Measurements from ENCODE around the gene COL13A1. TPM values are rescaled to one million over a fixed set of nuclear protein-coding genes. Genes with fewer than 3 reads are reported as not detected.

The COL13A1 gene
- total RNA-seq, 1 donor from 2014 or later, result 13.0 TPM

- Histone ChIP-seq H3K27me3 (ENCODE audit: control insufficient read depth in 3 of 3, insufficient read depth in 3 of 3, low read length in 3 of 3) (no peaks in the 10 kb centered on the region), H3K4me1 (ENCODE audit: control insufficient read depth in 3 of 3, insufficient read depth in 3 of 3, low read length in 3 of 3) (peaks cover 4 to 7% (median 6%) of the 10 kb centered on the region in 3 donors), H3K36me3 (ENCODE audit: control insufficient read depth in 3 of 3, insufficient read depth in 3 of 3, low read length in 3 of 3) (peaks cover 2 to 14% (median 12%) of the 10 kb centered on the region in 3 donors), H3K27ac (ENCODE audit: low read depth, low read length) (no peak overlapping the region), H3K4me3 (ENCODE audit: low read length in 3 of 3) (no peak overlapping the region), H3K9me3 (ENCODE audit: control insufficient read depth in 3 of 3, low read length in 3 of 3) (peaks cover 0 to 8% (median 7%) of the 10 kb centered on the region in 3 donors), H3K9ac (ENCODE audit: low read depth in 1 of 3, low read length in 3 of 3) (no peak overlapping the region)
Observed at GRCh38 chr10:69939061-69939460, 137.4 kb downstream of the COL13A1 start.

- H3K9me3 ChIP-seq (ENCODE audit: control insufficient read depth in 3 of 3, low read length in 3 of 3), result peaks cover 0 to 8% (median 7%) of the 10 kb centered on the region in 3 donors
- H3K27me3 ChIP-seq (ENCODE audit: control insufficient read depth in 3 of 3, insufficient read depth in 3 of 3, low read length in 3 of 3), result no peaks in the 10 kb centered on the region
- H3K4me1 ChIP-seq (ENCODE audit: control insufficient read depth in 3 of 3, insufficient read depth in 3 of 3, low read length in 3 of 3), result peaks cover 4 to 7% (median 6%) of the 10 kb centered on the region in 3 donors
- H3K4me3 ChIP-seq (ENCODE audit: low read length in 3 of 3), result no peak overlapping the region
- H3K27ac ChIP-seq (ENCODE audit: low read depth, low read length), result no peak overlapping the region
- H3K36me3 ChIP-seq (ENCODE audit: control insufficient read depth in 3 of 3, insufficient read depth in 3 of 3, low read length in 3 of 3), result peaks cover 2 to 13% (median 12%) of the 10 kb centered on the region in 3 donors
- H3K9ac ChIP-seq (ENCODE audit: low read depth in 1 of 3, low read length in 3 of 3), result no peak overlapping the region
Observed at GRCh38 chr10:69939481-69939880, 137.8 kb downstream of the COL13A1 start.

GRCh38 chr10:69941730-69942129 is 140.0 kb downstream of the COL13A1 start:
- H3K9ac ChIP-seq (ENCODE audit: low read depth in 1 of 3, low read length in 3 of 3), result no peak overlapping the region
- peaks cover 2 to 14% (median 11%) of the 10 kb centered on the region in 3 donors for H3K36me3 ChIP-seq (ENCODE audit: control insufficient read depth in 3 of 3, insufficient read depth in 3 of 3, low read length in 3 of 3)
- H3K4me3 ChIP-seq (ENCODE audit: low read length in 3 of 3), result no peak overlapping the region

GRCh38 chr10:69943292-69943820 is 141.7 kb downstream of the COL13A1 start:
- H3K27ac ChIP-seq (ENCODE audit: low read depth, low read length), result no peak overlapping the region
- peaks cover 0 to 8% (median 7%) of the 10 kb centered on the region in 3 donors for H3K9me3 ChIP-seq (ENCODE audit: control insufficient read depth in 3 of 3, low read length in 3 of 3)
- peaks cover 1 to 6% (median 4%) of the 10 kb centered on the region in 3 donors for H3K4me1 ChIP-seq (ENCODE audit: control insufficient read depth in 3 of 3, insufficient read depth in 3 of 3, low read length in 3 of 3)
- no peaks in the 10 kb centered on the region for H3K27me3 ChIP-seq (ENCODE audit: control insufficient read depth in 3 of 3, insufficient read depth in 3 of 3, low read length in 3 of 3)
- H3K4me3 ChIP-seq (ENCODE audit: low read length in 3 of 3), result no peak overlapping the region
- peaks cover 2 to 14% (median 14%) of the 10 kb centered on the region in 3 donors for H3K36me3 ChIP-seq (ENCODE audit: control insufficient read depth in 3 of 3, insufficient read depth in 3 of 3, low read length in 3 of 3)
- H3K9ac ChIP-seq (ENCODE audit: low read depth in 1 of 3, low read length in 3 of 3), result no peak overlapping the region

More at GRCh38 chr10:69941730-69942129, 140.0 kb downstream of the COL13A1 start:
- Histone ChIP-seq H3K9me3 (ENCODE audit: control insufficient read depth in 3 of 3, low read length in 3 of 3) (peaks cover 0 to 8% (median 7%) of the 10 kb centered on the region in 3 donors), H3K4me1 (ENCODE audit: control insufficient read depth in 3 of 3, insufficient read depth in 3 of 3, low read length in 3 of 3) (peaks cover 4 to 7% (median 6%) of the 10 kb centered on the region in 3 donors), H3K27ac (ENCODE audit: low read depth, low read length) (no peak overlapping the region), H3K27me3 (ENCODE audit: control insufficient read depth in 3 of 3, insufficient read depth in 3 of 3, low read length in 3 of 3) (no peaks in the 10 kb centered on the region)

GRCh38 chr10:69944761-69945160 is 143.1 kb downstream of the COL13A1 start:
- peaks cover 2 to 14% (median 14%) of the 10 kb centered on the region in 3 donors for H3K36me3 ChIP-seq (ENCODE audit: control insufficient read depth in 3 of 3, insufficient read depth in 3 of 3, low read length in 3 of 3)
- H3K9ac ChIP-seq (ENCODE audit: low read depth in 1 of 3, low read length in 3 of 3), result no peak overlapping the region
- no peaks in the 10 kb centered on the region for H3K27me3 ChIP-seq (ENCODE audit: control insufficient read depth in 3 of 3, insufficient read depth in 3 of 3, low read length in 3 of 3)
- no peak overlapping the region for H3K4me3 ChIP-seq (ENCODE audit: low read length in 3 of 3)
- H3K9me3 ChIP-seq (ENCODE audit: control insufficient read depth in 3 of 3, low read length in 3 of 3), result peaks cover 0 to 8% (median 7%) of the 10 kb centered on the region in 3 donors
- peaks cover 0 to 4% (median 4%) of the 10 kb centered on the region in 3 donors for H3K4me1 ChIP-seq (ENCODE audit: control insufficient read depth in 3 of 3, insufficient read depth in 3 of 3, low read length in 3 of 3)
- H3K27ac ChIP-seq (ENCODE audit: low read depth, low read length), result no peak overlapping the region

GRCh38 chr10:69948261-69948660 is 146.6 kb downstream of the COL13A1 start:
- Histone ChIP-seq H3K4me1 (ENCODE audit: control insufficient read depth in 3 of 3, insufficient read depth in 3 of 3, low read length in 3 of 3) (no peaks in the 10 kb centered on the region), H3K27me3 (ENCODE audit: control insufficient read depth in 3 of 3, insufficient read depth in 3 of 3, low read length in 3 of 3) (no peaks in the 10 kb centered on the region), H3K9me3 (ENCODE audit: control insufficient read depth in 3 of 3, low read length in 3 of 3) (no peaks in the 10 kb centered on the region), H3K27ac (ENCODE audit: low read depth, low read length) (no peak overlapping the region), H3K4me3 (ENCODE audit: low read length in 3 of 3) (no peak overlapping the region), H3K36me3 (ENCODE audit: control insufficient read depth in 3 of 3, insufficient read depth in 3 of 3, low read length in 3 of 3) (peaks cover 0 to 3% (median 2%) of the 10 kb centered on the region in 3 donors), H3K9ac (ENCODE audit: low read depth in 1 of 3, low read length in 3 of 3) (no peak overlapping the region)

- Histone ChIP-seq H3K4me3 (ENCODE audit: low read length in 3 of 3) (no peak overlapping the region), H3K9ac (ENCODE audit: low read depth in 1 of 3, low read length in 3 of 3) (no peak overlapping the region), H3K27me3 (ENCODE audit: control insufficient read depth in 3 of 3, insufficient read depth in 3 of 3, low read length in 3 of 3) (no peaks in the 10 kb centered on the region), H3K36me3 (ENCODE audit: control insufficient read depth in 3 of 3, insufficient read depth in 3 of 3, low read length in 3 of 3) (peaks cover 0 to 3% (median 2%) of the 10 kb centered on the region in 3 donors), H3K9me3 (ENCODE audit: control insufficient read depth in 3 of 3, low read length in 3 of 3) (no peaks in the 10 kb centered on the region), H3K27ac (ENCODE audit: low read depth, low read length) (no peak overlapping the region), H3K4me1 (ENCODE audit: control insufficient read depth in 3 of 3, insufficient read depth in 3 of 3, low read length in 3 of 3) (no peaks in the 10 kb centered on the region)
Observed at GRCh38 chr10:69949770-69950169, 148.1 kb downstream of the COL13A1 start.

GRCh38 chr10:69951658-69952057 is 150.0 kb downstream of the COL13A1 start:
- H3K9ac ChIP-seq (ENCODE audit: low read depth in 1 of 3, low read length in 3 of 3), result no peak overlapping the region
- no peaks in the 10 kb centered on the region for H3K27me3 ChIP-seq (ENCODE audit: control insufficient read depth in 3 of 3, insufficient read depth in 3 of 3, low read length in 3 of 3)
- no peak overlapping the region for H3K27ac ChIP-seq (ENCODE audit: low read depth, low read length)
- no peak overlapping the region for H3K4me3 ChIP-seq (ENCODE audit: low read length in 3 of 3)
- H3K4me1 ChIP-seq (ENCODE audit: control insufficient read depth in 3 of 3, insufficient read depth in 3 of 3, low read length in 3 of 3), result no peaks in the 10 kb centered on the region
- H3K9me3 ChIP-seq (ENCODE audit: control insufficient read depth in 3 of 3, low read length in 3 of 3), result no peaks in the 10 kb centered on the region
- H3K36me3 ChIP-seq (ENCODE audit: control insufficient read depth in 3 of 3, insufficient read depth in 3 of 3, low read length in 3 of 3), result peaks cover 0 to 3% (median 2%) of the 10 kb centered on the region in 3 donors

- Histone ChIP-seq H3K9ac (ENCODE audit: low read depth in 1 of 3, low read length in 3 of 3) (no peak overlapping the region), H3K27ac (ENCODE audit: low read depth, low read length) (no peak overlapping the region), H3K27me3 (ENCODE audit: control insufficient read depth in 3 of 3, insufficient read depth in 3 of 3, low read length in 3 of 3) (no peaks in the 10 kb centered on the region), H3K9me3 (ENCODE audit: control insufficient read depth in 3 of 3, low read length in 3 of 3) (no peaks in the 10 kb centered on the region), H3K36me3 (ENCODE audit: control insufficient read depth in 3 of 3, insufficient read depth in 3 of 3, low read length in 3 of 3) (peaks cover 0 to 2% (median 2%) of the 10 kb centered on the region in 3 donors), H3K4me3 (ENCODE audit: low read length in 3 of 3) (no peak overlapping the region), H3K4me1 (ENCODE audit: control insufficient read depth in 3 of 3, insufficient read depth in 3 of 3, low read length in 3 of 3) (no peaks in the 10 kb centered on the region)
Observed at GRCh38 chr10:69952069-69952800, 150.5 kb downstream of the COL13A1 start.

- no peak overlapping the region for H3K27ac ChIP-seq (ENCODE audit: low read depth, low read length)
- no peaks in the 10 kb centered on the region for H3K9me3 ChIP-seq (ENCODE audit: control insufficient read depth in 3 of 3, low read length in 3 of 3)
- peaks cover 0 to 2% (median 0%) of the 10 kb centered on the region in 3 donors for H3K36me3 ChIP-seq (ENCODE audit: control insufficient read depth in 3 of 3, insufficient read depth in 3 of 3, low read length in 3 of 3)
- H3K27me3 ChIP-seq (ENCODE audit: control insufficient read depth in 3 of 3, insufficient read depth in 3 of 3, low read length in 3 of 3), result no peaks in the 10 kb centered on the region
- no peak overlapping the region for H3K4me3 ChIP-seq (ENCODE audit: low read length in 3 of 3)
- H3K9ac ChIP-seq (ENCODE audit: low read depth in 1 of 3, low read length in 3 of 3), result no peak overlapping the region
- no peaks in the 10 kb centered on the region for H3K4me1 ChIP-seq (ENCODE audit: control insufficient read depth in 3 of 3, insufficient read depth in 3 of 3, low read length in 3 of 3)
Observed at GRCh38 chr10:69952821-69953221, 151.1 kb downstream of the COL13A1 start.
